ENCODE data around the gene S100A2.

DNA sequence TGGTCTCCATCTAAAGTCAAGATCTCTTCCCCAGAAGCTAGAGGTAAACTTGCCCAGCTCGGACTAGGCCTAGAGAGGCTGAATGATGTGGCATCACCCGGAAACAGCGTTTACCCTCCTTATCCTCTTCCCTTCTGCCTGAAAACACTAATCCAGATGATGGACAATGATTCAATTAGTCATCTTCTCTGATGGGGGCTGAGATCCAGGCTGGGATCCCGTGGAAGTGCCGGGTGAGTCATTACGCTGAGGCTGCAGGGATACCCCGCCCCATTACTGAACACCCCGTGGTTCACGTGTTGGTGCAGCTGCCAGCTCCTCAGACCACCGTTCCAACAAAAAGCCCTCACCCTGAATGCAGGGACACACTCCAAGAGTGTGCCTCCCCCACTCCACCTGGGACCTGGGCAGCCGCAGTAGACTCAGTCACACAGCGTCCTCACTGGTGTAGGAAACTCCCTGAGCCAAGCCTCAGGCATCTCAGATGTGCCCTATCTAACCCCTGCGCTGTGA is 31.9 kb downstream of the S100A2 start:
- no peak for TF ChIP-seq POLR2A (IDR thresholded peaks at IDR 0.05)
- TF ChIP-seq, protein P1, sequence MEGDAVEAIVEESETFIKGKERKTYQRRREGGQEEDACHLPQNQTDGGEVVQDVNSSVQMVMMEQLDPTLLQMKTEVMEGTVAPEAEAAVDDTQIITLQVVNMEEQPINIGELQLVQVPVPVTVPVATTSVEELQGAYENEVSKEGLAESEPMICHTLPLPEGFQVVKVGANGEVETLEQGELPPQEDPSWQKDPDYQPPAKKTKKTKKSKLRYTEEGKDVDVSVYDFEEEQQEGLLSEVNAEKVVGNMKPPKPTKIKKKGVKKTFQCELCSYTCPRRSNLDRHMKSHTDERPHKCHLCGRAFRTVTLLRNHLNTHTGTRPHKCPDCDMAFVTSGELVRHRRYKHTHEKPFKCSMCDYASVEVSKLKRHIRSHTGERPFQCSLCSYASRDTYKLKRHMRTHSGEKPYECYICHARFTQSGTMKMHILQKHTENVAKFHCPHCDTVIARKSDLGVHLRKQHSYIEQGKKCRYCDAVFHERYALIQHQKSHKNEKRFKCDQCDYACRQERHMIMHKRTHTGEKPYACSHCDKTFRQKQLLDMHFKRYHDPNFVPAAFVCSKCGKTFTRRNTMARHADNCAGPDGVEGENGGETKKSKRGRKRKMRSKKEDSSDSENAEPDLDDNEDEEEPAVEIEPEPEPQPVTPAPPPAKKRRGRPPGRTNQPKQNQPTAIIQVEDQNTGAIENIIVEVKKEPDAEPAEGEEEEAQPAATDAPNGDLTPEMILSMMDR (IDR thresholded peaks at IDR 0.05 in 8 of 11, conservative IDR thresholded peaks at IDR 0.05 in 3 of 11): no peak

Data from spleen (tissue), 7 donors.